H1 (cell line): ENCODE measurements around the gene CACNA2D4.

Experiments used
- CEBPB ChIP-seq: IDR thresholded peaks from 2 replicates; pipeline ENCODE4 v1.6.1; 2012; ENCODE audit warnings: low read depth, low read length
- KDM5A ChIP-seq: fragments of 200-600 bp; IDR thresholded peaks from 2 replicates; pipeline ENCODE4 v1.7.1; 2012; ENCODE audit warnings: mild to moderate bottlenecking, low read length, inconsistent platforms, mixed read lengths
- POLR2AphosphoS5 ChIP-seq: IDR thresholded peaks from 2 replicates; pipeline ENCODE4 v1.6.1; 2011; ENCODE audit warnings: low read depth, low read length
- SAP30 ChIP-seq: fragments of 300-600 bp; sonication (generic); IDR thresholded peaks from 2 replicates; pipeline ENCODE4 v1.7.1; 2012; ENCODE audit warnings: low read length, moderate library complexity, mild to moderate bottlenecking, inconsistent platforms; ENCODE audit not compliant: insufficient read depth, insufficient replicate concordance
- YY1 ChIP-seq: IDR thresholded peaks from 2 replicates; pipeline ENCODE4 v1.6.1; 2011; ENCODE audit warnings: low read depth, mild to moderate bottlenecking, low read length

DNA sequence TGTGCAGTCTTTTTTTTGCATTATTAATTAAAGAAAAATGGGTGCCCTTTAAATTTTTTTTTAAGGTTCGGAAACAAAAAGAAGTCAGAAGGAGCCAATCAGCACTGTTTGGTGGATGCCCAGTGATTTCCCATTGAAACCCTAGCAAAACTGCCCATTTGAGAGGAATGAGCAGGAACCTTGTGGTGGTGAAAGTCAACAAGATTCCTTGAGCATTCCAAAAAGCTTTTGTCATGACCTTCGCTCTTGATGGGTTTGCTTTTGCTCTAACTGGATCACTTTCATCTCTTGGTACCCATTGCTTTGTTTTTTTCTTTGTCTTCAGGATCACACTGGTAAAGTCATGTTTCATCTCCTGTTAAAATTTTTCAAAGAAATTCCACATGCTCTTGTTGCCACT lies 173.5 kb downstream of the CACNA2D4 start:
- TF ChIP-seq KDM5A, result no peak
- no peak for TF ChIP-seq SAP30
- TF ChIP-seq CEBPB, result no peak
- TF ChIP-seq POLR2AphosphoS5, result no peak
- TF ChIP-seq YY1, result no peak
